Non-pigmented ciliary epithelial cell (primary cell): Measurements from ENCODE around the gene WDR77.

Source experiments
- DNase-seq: peaks from one replicate; pipeline ENCODE4 v3.0.0-alpha.2; 2010; ENCODE audit warnings: low read depth

WDR77 gene

GRCh38 chr1:111469539-111469938 is 20.5 kb upstream of the WDR77 start:
- DNase-seq = no peak

- DNase-seq = no peak
Measured at GRCh38 chr1:111468717-111469100, 19.7 kb upstream of the WDR77 start.

GRCh38 chr1:111467865-111468716 is 19.0 kb upstream of the WDR77 start:
- no peak for DNase-seq

- no peak for DNase-seq
Measured at GRCh38 chr1:111466480-111466879, 17.4 kb upstream of the WDR77 start.

GRCh38 chr1:111465754-111466153 is 16.7 kb upstream of the WDR77 start:
- no peak for DNase-seq

GRCh38 chr1:111463029-111463683 is 14.1 kb upstream of the WDR77 start:
- DNase-seq = peak; percentile 9

GRCh38 chr1:111462370-111463028 is 13.4 kb upstream of the WDR77 start:
- no peak for DNase-seq

GRCh38 chr1:111461765-111462164 is 12.7 kb upstream of the WDR77 start:
- no peak for DNase-seq

- DNase-seq = no peak
Measured at GRCh38 chr1:111455642-111456031, 6.6 kb upstream of the WDR77 start.

GRCh38 chr1:111454859-111455641 is 6.0 kb upstream of the WDR77 start:
- no peak for DNase-seq

GRCh38 chr1:111453706-111454105 is 4.7 kb upstream of the WDR77 start:
- DNase-seq = no peak

- no peak for DNase-seq
Measured at GRCh38 chr1:111452581-111452980, 3.5 kb upstream of the WDR77 start.

GRCh38 chr1:111450185-111450584 is 1.1 kb upstream of the WDR77 start:
- no peak for DNase-seq

GRCh38 chr1:111449703-111450017 is 604 bp upstream of the WDR77 start:
- no peak for DNase-seq

- DNase-seq = no peak
Measured at GRCh38 chr1:111448482-111448917, 556 bp downstream of the WDR77 start.

GRCh38 chr1:111446967-111447892 is 1.8 kb downstream of the WDR77 start:
- no peak for DNase-seq

GRCh38 chr1:111446546-111446945 is 2.5 kb downstream of the WDR77 start:
- DNase-seq = no peak

- DNase-seq = no peak
Measured at GRCh38 chr1:111444031-111444430, 5.0 kb downstream of the WDR77 start.

- no peak for DNase-seq
Measured at GRCh38 chr1:111442457-111442856, 6.6 kb downstream of the WDR77 start.

- DNase-seq = no peak
Measured at GRCh38 chr1:111441573-111442192, 7.4 kb downstream of the WDR77 start.
